NCI-H1417 (cell line): ENCODE results near the gene SMAD6.
"Not testable (repeated sequence)": the region's sequence is repeated elsewhere in the genome, so short reads cannot be mapped to it uniquely, and the experiment has no call there.

Source experiments
- DNase-seq, 3 experiments: peaks; one replicate each; lab custom pipeline; 2025; lab: John Stamatoyannopoulos, UW

Gene SMAD6

DNA sequence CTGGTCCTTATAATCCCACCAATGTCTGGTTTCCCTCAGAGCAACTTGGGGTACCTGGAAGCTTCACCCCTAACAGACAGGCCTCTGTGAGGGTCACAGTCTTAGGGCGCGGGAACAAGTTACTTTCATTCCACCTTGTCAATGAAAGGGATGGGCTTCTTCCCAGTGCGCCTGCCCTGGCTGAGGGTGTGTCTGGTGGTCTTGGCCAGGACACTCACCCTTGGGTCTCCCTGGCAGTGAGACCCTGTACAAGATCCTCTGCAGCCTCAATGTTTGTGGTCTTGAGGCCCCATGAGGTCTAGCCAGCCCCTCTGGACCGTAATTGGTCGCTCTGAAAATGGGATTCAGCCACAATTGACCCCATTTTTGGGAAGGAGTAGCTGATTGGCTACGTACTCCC is 40.2 kb downstream of the SMAD6 start:
- DNase-seq, result no peak

- DNase-seq, result no peak
These were observed 41.2 kb downstream of the SMAD6 start for GRCh38 chr15:66743204-66743603.

DNA sequence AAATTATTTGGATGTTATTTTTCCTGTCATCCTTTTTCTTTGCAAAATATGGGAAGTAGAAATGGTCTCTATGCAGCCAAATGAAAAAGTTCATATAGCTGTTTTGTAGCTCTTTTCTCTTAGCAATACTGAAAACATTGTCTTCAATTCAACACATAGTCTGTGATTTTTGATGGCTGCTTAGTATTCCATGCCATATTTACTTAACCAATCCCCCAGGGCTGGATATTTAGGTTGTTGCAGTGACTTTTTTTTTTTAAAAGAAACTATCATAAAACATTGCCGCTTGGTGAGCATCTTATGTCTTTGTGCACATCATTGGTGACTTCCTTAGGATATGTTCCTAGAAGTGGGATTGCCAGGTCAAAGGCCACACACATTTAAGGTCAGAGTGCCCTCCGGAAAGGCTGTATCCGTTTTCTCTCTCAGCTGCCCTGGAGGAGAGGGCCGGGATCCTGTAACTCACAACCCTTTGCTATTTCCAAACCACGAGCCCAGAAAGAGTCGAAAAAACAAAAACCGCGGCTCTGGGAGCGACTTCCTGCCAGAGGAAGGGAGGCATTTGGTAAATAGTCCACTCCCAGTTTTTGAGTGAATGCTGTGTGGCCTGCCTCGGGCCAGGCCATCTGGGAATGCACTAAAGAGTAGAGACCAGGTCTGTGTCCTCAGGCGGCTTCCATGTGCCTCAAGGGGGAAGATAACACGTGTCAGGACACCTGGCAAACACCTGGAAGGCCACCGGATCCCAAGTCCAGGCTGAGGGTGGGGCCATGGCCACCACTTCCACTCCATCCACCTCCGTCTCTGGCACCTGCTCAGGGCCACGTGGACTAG is 41.9 kb downstream of the SMAD6 start:
- no peak for DNase-seq

DNA sequence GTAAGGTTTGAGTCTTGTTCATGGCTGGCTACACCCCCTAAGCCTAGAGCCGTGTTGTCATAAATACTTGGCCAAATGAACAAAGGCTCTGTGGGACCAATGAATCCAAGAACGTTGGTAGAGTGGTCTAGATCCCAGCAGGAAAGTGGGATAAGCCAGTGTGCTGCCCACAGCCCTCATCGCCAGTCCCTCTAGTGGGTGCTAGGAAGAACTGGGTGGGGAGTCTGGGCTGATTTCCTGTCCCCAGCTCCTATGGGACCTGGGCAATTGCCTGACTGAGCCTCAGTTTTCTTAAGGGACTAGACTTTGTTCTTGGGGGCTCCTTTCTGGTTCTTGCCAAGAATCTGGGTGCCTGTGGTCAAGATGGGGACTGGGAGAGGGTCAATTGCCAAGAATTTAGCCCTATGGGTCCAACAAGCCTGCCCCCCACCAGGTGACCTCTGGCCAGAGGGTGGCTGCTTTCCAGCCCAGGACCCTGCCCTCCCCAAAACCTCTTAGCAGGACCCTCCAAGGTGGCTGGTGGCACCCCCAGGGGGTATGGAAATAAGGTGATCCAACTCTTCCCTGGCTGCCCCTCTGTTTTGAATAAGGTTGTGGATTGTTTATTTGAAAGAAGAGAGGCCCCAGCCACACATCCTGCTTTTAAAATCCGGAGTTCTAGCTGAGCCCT is 42.7 kb downstream of the SMAD6 start:
- no peak for DNase-seq

DNA sequence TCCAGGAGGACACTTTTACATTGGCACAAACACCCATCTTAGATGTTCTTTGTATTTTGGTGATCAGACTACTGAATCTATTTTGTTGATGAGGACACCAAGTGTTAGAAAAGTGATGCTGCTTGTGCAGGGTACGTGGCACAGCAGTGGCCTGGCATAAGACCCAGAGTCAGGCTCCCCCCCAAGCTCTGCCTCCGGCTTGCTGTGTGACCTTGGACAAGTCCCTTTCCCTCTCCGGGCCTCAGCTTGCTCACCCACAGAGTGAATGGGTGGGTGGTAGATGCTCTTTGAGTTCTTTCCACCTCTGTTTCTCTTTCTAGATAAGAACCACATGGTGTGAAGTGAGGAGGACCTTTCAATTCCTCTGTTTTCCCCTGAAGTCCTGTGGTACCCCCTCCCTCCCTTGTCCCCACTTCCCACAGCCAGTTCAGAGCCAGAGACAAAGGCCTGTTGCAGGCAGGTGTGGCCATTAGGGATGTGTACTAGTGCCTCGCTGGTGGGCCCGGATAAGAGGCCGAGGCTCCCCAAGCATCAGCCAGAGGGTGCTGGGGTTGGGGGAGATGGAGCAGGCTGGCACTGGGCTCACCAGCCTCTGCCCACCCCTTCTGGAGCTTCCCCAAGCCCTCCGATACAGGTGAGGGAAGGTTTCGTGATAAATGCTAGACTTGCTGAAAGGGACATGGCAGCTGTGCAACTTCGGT is 43.6 kb downstream of the SMAD6 start:
- no peak for DNase-seq

DNA sequence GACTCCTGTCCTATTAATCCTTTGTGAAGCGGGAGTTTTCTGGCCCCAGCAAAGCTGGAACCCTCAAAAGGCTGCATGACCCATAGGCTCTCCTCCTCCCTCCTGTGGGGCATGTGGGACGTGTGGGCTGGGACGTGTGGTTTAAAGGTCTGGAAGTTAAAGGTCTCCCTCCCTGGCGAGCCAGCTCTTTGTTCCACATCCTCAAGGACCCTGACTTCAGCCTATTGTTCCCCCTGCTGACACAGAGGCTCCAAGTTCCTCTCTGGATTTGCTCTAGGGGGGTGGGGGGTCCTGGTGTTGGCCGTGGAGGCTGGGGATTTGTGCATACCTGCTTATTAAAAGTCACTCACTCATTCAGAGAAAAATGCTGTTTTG is 44.2 kb downstream of the SMAD6 start:
- DNase-seq, result no peak

- no peak for DNase-seq
These were observed 45.2 kb downstream of the SMAD6 start for GRCh38 chr15:66747223-66747622.

DNA sequence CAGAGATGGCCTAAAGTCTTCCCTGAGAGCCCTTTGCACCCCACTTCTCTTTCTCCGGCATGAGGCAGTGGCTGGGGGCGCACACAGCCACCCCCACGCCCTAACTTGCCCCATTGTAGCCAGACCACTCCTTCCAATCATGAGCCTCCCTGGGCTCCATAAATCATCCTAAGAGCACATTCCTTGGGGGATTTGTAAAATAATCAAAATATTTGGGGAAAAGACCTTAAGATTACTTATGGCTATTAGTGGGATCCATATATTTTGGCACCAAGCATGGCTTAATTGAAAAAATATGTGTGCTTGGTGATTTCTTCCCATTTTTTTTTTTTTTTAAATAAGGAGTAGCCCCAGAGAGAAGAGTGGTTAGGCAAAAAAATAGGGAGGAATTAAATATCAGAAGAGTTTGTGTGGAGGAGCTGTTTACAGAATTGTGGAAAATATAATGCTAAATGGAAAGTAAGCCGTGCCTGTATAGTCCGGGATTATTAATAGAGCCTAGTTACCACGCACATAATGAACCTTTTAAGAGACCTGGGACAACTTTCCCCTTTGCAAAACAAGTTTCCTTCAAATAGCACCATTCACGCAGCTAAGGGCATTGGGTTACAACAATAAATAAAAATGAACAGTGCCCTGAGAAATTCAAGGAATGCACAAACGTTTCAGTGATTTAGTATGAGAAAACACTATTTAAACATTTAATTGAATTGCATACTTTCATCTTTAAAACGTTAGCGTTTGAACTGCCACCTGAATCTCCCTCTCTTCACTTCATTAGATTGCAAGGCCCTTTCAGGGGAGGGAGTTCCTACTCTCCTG is 46.1 kb downstream of the SMAD6 start:
- no peak for DNase-seq

- no peak for DNase-seq
These were observed 46.6 kb downstream of the SMAD6 start for GRCh38 chr15:66748708-66749035.

DNA sequence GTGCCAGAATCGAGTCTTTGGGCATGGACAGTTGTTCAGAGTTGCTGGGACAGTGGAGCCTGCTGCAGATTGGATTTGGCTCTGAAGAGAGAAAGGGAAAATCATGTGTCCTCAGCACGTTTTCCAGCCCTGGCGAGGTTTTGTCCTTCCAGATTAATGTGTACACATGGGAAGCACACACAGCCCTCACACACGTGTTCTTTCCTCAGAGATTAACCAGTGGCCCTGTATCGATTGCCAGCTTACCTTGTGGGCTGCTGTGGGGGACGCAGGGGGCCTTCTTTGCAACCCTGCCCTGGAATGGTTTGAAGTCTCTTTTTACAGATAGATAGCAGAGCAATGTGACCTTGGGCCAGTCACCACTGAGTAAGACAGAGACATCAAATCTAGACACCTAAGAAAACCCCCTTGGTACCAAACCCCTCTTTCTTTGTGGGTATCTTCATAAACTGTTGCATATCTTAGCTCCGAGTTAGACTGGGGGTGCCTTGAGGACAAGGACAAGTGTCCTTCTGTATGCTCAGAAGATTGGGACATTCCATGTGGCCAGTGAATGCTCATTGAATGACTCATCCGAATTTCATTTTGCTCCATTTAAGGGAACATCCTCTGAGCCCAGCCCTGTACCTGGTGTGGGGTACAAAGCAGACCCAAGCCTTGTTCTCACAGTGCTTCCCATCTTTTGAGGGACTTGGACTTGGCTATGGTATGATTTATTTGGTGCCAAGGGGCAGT is 48.0 kb downstream of the SMAD6 start:
- no peak for DNase-seq

GRCh38 chr15:66750609-66751008 is 48.6 kb downstream of the SMAD6 start:
- DNase-seq, result no peak

DNA sequence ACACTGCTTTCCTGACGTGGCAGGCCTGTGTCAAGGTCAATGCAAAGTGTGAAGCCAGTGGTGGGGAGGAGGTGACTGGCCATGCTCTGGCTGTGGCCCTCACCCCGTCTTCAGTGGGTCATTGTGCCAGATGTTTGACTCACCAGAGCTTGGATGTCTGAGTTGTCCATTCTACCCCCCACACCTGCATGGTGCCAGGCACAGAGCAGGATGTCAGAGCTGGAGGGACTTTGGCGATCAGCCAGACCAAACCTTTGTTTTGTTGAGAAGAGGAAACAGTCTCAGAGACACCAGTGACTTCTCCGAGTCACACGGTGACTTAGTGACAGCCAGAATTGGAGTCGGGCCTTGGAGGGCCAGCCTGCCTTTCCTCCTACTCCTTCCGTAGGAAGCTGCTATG is 49.5 kb downstream of the SMAD6 start:
- DNase-seq, result peak in 1 of 3 experiments; percentile 33

DNA sequence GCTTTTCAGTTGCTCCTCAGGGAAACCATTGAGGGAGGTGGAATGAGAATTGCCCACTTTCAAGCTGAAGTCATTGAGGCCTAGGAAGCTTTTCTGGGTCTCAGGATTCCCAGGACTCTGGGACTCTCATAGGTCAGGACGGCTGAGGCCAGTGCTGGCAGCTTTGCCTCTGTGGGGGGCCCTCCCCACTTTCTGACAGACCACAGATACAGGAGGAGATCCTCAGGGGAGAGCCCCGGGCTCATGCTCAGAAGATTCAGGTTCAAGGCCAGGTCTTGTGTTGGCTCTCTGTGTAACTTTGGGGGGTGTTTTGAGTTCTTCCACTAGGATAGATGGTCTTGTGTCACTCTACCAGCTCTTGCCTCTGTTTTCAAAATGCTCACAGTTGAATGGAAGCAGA is 50.0 kb downstream of the SMAD6 start:
- DNase-seq, result no peak

GRCh38 chr15:66753687-66754377 is 51.8 kb downstream of the SMAD6 start:
- no peak for DNase-seq

GRCh38 chr15:66754789-66755188 is 52.8 kb downstream of the SMAD6 start:
- DNase-seq, result no peak

GRCh38 chr15:66755298-66756068 is 53.4 kb downstream of the SMAD6 start:
- DNase-seq, result no peak

- DNase-seq, result no peak
These were observed 54.3 kb downstream of the SMAD6 start for GRCh38 chr15:66756295-66756694.

DNA sequence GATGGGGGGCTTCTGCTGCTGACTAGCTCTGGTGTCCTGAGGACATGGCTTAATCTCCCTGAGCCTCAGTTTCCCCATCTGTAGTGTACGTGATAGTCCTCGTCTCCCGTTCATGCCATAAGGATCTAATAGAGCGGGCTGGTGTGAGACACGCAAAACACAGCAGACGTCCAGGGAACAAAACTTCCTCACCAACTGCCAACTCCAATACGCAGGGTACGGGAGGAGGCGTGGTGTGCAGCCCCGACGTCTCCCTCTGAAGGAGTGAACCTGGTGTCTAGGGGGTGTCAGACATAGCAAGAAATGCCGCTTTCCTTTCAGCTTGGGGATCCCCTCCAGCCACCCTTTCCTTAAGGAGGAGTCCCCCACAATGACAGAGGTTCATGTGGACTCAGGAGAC is 55.0 kb downstream of the SMAD6 start:
- no peak for DNase-seq

GRCh38 chr15:66757521-66757920 is 55.5 kb downstream of the SMAD6 start:
- no peak for DNase-seq

GRCh38 chr15:66758217-66758616 is 56.2 kb downstream of the SMAD6 start:
- not testable (repeated sequence) for DNase-seq
